HEK293 (cell line): ENCODE data around the gene RPP25L.

Source experiments
- CTCF ChIP-seq: fragments of 450-650 bp; formaldehyde crosslinking; IDR thresholded peaks from 2 replicates; pipeline ENCODE4 v1.5.1; 2016; ENCODE audit warnings: missing biosample characterization, missing genetic modification characterization
- ELK4 ChIP-seq: IDR thresholded peaks from 2 replicates; pipeline ENCODE4 v1.6.1; 2011; ENCODE audit warnings: mild to moderate bottlenecking, low read depth, low read length, borderline replicate concordance
- MYNN ChIP-seq: fragments of 450-650 bp; formaldehyde crosslinking; IDR thresholded peaks from 2 replicates; pipeline ENCODE4 v1.5.1; 2016; ENCODE audit warnings: missing biosample characterization, missing genetic modification characterization, borderline replicate concordance
- PATZ1 ChIP-seq: fragments of 450-650 bp; formaldehyde crosslinking; IDR thresholded peaks from 2 replicates; pipeline ENCODE4 v1.5.1; 2016; ENCODE audit warnings: missing biosample characterization, missing genetic modification characterization
- REST ChIP-seq: fragments of 450-650 bp; formaldehyde crosslinking; IDR thresholded peaks from 2 replicates; pipeline ENCODE4 v1.5.1; 2016; ENCODE audit warnings: missing biosample characterization, missing genetic modification characterization
- SCRT2 ChIP-seq: fragments of 450-650 bp; formaldehyde crosslinking; IDR thresholded peaks from 2 replicates; pipeline ENCODE4 v1.5.1; 2016; ENCODE audit warnings: missing biosample characterization, missing genetic modification characterization
- TRIM28 ChIP-seq: IDR thresholded peaks from 2 replicates; pipeline ENCODE4 v1.6.1; 2011; ENCODE audit warnings: low read length, control low read depth, borderline replicate concordance
- ZNF121 ChIP-seq: fragments of 450-650 bp; formaldehyde crosslinking; IDR thresholded peaks from 2 replicates; pipeline ENCODE4 v1.5.1; 2016; ENCODE audit warnings: missing biosample characterization, missing genetic modification characterization
- ZNF138 ChIP-seq: fragments of 450-650 bp; formaldehyde crosslinking; IDR thresholded peaks from 2 replicates; pipeline ENCODE4 v1.5.1; 2016; ENCODE audit warnings: missing biosample characterization, missing genetic modification characterization, borderline replicate concordance
- ZNF707 ChIP-seq: fragments of 450-650 bp; formaldehyde crosslinking; IDR thresholded peaks from 2 replicates; pipeline ENCODE4 v1.5.1; 2016; ENCODE audit warnings: missing biosample characterization, missing genetic modification characterization
- ZNF791 ChIP-seq: fragments of 450-650 bp; formaldehyde crosslinking; IDR thresholded peaks from 2 replicates; pipeline ENCODE4 v1.5.1; 2016; ENCODE audit warnings: missing biosample characterization, missing genetic modification characterization
- ZNF843 ChIP-seq: fragments of 450-650 bp; formaldehyde crosslinking; IDR thresholded peaks from 2 replicates; pipeline ENCODE4 v1.5.1; 2016; ENCODE audit warnings: missing biosample characterization, missing genetic modification characterization
- ZSCAN30 ChIP-seq: fragments of 450-650 bp; IDR thresholded peaks from 2 replicates; pipeline ENCODE4 v1.5.1; 2018; ENCODE audit warnings: missing biosample characterization, mild to moderate bottlenecking, missing genetic modification characterization, moderate library complexity

DNA sequence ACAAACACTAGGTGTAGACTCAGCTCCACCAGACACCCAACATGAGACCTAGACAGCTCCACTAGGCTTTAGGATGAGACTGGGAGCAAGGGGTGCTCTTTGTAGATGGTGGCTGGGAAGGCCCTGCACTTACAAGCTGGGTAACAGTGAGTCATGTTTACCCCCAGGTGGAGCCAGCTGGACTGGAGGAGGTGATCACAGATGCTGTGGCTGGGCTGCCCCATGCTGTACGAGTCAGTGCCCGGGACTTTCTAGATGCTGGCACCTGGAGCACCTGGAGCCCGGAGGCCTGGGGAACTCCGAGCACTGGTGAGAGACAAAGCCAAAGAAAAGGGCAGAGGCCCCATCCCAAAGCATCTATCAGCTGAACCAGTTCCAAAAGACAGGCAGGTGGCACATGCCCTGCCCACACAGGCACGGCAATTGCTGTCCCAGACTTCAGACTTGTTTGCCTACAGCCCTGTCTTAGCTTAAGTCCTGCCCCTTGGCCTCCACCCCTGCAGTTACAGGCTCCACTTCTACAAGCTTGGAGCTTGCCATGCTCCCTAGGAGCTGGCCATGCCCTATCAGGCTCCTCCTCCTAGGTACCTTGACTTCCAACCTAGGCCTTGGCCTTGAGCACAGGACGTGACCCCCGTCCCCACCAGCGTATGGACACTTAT lies 47.8 kb upstream of the RPP25L start:
- TF ChIP-seq SCRT2 (tag by site-specific recombination), result no peak
- TF ChIP-seq ZNF121 (tag by site-specific recombination), result no peak
- no peak for TF ChIP-seq ZSCAN30
- no peak for TF ChIP-seq ZNF843 (tag by site-specific recombination)
- TF ChIP-seq TRIM28, result no peak
- no peak for TF ChIP-seq PATZ1 (tag by site-specific recombination)
- no peak for TF ChIP-seq MYNN (tag by site-specific recombination)
- TF ChIP-seq ELK4, result no peak
- no peak for TF ChIP-seq CTCF (tag by site-specific recombination)
- no peak for TF ChIP-seq ZNF138 (tag by site-specific recombination)
- TF ChIP-seq ZNF707 (tag by site-specific recombination), result no peak
- TF ChIP-seq REST (tag by site-specific recombination), result no peak
- TF ChIP-seq ZNF791 (tag by site-specific recombination), result no peak
